ENCODE data around the gene NUDC. TPM values are rescaled to one million over a fixed set of nuclear protein-coding genes. Genes with fewer than 3 reads are reported as not detected.
A peak's percentile ranks its signal among the peaks of the same experiment; 100 is the strongest.

Gene NUDC
- total and polyA plus RNA-seq, 2 of the 13 experiments (the other 11 are each of a cell fraction or from before 2014, with no cell fraction given) = 34.7 to 104 TPM

DNA sequence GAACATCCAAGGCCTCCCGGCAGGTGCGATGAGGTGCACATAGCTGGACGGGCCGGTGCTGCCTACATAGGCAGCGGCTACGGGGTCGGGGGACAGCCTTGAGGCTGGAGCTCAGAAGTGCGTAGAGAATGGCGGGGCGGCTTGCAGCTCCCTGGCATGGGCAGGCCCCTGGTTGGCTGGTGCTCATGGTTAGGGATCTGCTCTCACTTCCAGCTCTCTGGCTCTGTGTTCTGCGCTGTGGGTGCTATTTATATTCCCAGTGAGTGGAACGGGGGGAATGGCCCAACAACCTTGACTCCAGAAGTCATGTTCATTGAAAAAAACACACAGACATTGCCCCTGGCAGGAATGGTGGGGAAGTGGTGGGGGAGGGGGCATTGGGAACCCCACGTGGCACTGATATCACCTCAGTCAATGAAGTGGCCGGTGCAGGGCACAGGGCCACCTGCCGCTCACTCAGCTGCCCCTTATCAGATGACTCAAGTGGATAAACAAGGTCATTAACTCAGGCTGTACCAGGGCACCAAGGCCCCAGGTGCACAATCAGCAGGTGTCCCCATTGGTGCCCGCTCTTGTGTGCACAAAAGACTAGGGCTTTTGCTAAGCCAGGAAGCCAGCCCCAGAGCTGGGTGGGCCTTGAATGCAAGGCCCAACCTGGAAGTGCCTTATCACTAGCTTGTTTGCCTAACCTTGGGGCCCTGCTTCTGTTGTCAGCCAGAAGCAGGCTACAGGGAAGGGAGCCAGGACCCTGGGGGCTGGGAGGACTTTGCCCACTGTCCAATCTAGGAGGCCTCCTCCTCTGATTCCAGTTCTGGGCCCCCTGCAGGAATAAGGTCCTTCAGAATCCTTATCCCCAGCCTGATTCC, 7.6 kb upstream of the NUDC start, which contains the start of gene NR0B2 (continued):
- no peak for TF ChIP-seq STAT5B (CRISPR knock-in tag; IDR thresholded peaks at IDR 0.05)
- no peak for TF ChIP-seq ZBTB1 (CRISPR knock-in tag; IDR thresholded peaks at IDR 0.05; ENCODE audit: borderline replicate concordance)
- peak; percentile 76 for TF ChIP-seq PHF8 (CRISPR knock-in tag; IDR thresholded peaks at IDR 0.05)
- no peak for TF ChIP-seq ZNF251 (CRISPR knock-in tag; IDR thresholded peaks at IDR 0.05)
- TF ChIP-seq KLF6 (CRISPR knock-in tag; IDR thresholded peaks at IDR 0.05) = peak; percentile 87
- peak; percentile 98 for TF ChIP-seq ESRRA (CRISPR knock-in tag; IDR thresholded peaks at IDR 0.05; ENCODE audit: low read depth)
- TF ChIP-seq ZFP41 (CRISPR knock-in tag; IDR thresholded peaks at IDR 0.05; ENCODE audit: borderline replicate concordance) = no peak
- TF ChIP-seq MEIS2 (CRISPR knock-in tag; IDR thresholded peaks at IDR 0.05) = peak; percentile 82; the same call in 1 of the 2 replicates
- TF ChIP-seq ZNF7 (CRISPR knock-in tag; IDR thresholded peaks at IDR 0.05) = peak; percentile 97
- TF ChIP-seq ZNF709 (CRISPR knock-in tag; IDR thresholded peaks at IDR 0.05) = peak; percentile 47; the same call in 1 of the 2 replicates
- peak; percentile 71; the same call in 1 of the 2 replicates for TF ChIP-seq ZNF552 (CRISPR knock-in tag; IDR thresholded peaks at IDR 0.05; ENCODE audit: borderline replicate concordance)
- peak; percentile 77 for TF ChIP-seq USF2 (IDR thresholded peaks at IDR 0.05; ENCODE audit: low read depth, low read length)
- peak; percentile 85 for TF ChIP-seq USF2 (CRISPR knock-in tag; IDR thresholded peaks at IDR 0.05; ENCODE audit: borderline replicate concordance)
- peak; percentile 95 for TF ChIP-seq ZBTB20 (CRISPR knock-in tag; IDR thresholded peaks at IDR 0.05; ENCODE audit: borderline replicate concordance, low read depth)
- peak; percentile 70; the same call in 1 of the 2 replicates for TF ChIP-seq FIP1L1 (IDR thresholded peaks at IDR 0.05; ENCODE audit: borderline replicate concordance, insufficient read depth, low read depth, low read length)
- TF ChIP-seq PHF21A (CRISPR knock-in tag; IDR thresholded peaks at IDR 0.05) = peak; percentile 99

Data from HepG2 (cell line).